Skeletal muscle cell (primary cell): Measurements from ENCODE around the gene MAPK7.

ENCODE experiments used
- DNase-seq: peaks from one replicate; pipeline ENCODE4 v3.0.0-alpha.2; 2010; ENCODE audit warnings: low read depth
- H3K4me3 ChIP-seq: 2 replicates; pipeline ENCODE4 v1.5.1; 2011; ENCODE audit warnings: low read depth, mild to moderate bottlenecking, control low read depth, low read length, moderate library complexity

Gene MAPK7

DNA sequence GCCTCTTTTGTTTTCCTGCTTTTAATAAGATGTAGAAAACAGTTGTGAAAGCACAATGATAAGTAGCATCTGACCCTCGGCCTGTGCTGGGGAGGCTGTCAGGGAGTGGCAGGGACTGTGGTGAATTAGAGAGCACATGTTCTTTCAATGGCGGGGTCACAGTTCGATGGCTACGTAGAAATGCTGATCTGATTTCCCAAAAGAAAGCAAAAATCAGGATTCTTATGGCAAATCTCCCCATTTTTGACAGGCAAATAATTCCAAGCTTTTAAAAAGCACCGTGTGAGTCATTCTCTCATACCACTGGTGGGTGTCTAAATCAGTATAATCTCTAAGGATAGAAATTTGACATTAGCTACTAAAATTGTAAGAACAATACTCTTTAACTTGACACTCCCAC lies 4.2 kb upstream of the MAPK7 start:
- H3K4me3 ChIP-seq, result no peak overlapping the region
- DNase-seq, result no peak

DNA sequence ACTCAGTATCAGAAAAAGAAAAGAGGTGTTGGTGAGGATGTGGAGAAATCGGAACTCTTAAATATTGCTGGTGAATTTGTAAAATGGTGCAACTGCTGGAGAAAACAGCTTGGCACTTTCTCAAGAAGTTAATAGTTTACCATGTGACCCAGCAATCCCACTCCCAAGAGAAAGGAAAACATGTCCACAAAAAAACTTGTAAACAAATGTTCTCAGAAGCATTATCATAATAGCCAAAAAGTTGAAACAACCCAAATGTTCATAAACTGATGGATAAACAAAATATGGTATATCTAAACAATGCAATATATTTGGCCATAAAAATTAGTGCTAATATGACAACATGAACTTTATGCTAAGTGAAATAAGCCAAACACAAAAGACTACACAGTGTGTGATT lies 2.6 kb upstream of the MAPK7 start:
- no peak for DNase-seq
- H3K4me3 ChIP-seq, result no peak overlapping the region

DNA sequence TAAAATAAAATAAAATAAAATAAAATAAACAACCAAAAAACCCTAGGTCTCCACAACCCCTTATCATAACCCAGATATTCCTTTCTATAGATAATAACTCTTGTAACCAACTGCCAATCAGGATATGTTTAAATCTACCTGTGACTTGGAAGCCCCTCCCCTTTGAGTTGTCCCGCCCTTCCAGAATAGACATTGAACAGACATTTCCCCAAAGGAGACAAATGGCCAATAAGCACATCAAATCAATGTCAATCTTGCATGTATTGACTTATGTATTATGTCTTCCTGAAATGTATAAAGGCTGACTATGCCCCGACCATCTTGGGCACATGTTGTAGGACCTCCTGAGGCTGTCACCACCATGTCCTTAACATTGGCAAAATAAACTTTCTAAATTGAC lies 1.5 kb upstream of the MAPK7 start:
- H3K4me3 ChIP-seq, result peak overlapping the region; percentile 80
- DNase-seq, result no peak

DNA sequence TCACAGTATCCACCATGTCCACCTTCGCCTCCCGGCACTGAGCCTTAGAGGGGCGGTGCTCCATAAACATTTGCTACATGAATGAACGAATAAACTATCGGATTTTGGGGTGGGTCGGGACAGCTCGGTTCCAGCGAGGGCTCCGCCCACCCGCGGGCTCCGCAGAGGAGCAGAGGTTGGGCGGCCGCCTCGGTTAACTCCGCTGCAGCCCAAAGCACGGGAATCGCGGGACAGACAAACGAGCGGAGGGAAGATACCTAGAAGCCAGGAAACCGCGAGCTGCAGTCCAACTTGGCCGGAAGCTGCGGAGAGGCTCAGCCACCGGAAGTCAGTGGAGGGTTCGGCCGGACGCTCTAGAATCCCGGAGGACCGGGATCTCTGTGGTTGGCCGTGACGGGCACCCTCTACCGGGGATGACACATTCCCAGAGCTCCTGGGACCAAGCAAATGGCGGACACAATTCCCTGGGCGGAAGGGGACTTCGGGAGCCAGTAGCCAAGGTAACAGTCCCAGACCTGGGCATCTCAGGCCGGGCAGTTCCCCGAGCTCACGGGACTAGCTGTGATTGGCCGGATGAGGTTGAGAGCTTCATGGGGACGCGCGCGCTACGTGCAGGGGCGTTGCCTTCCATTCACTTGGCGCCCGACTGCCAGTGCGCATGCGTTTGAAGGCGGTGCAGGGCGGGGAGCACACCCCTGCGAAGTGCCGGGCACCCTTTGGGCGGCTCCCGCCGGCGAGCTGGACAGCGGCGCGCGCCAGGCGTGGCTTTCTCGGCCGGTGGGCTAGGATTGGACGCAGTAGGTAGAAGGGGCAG lies 489 bp upstream of the MAPK7 start:
- H3K4me3 ChIP-seq, result peak overlapping the region; percentile 80
- DNase-seq, result peak; percentile 98

DNA sequence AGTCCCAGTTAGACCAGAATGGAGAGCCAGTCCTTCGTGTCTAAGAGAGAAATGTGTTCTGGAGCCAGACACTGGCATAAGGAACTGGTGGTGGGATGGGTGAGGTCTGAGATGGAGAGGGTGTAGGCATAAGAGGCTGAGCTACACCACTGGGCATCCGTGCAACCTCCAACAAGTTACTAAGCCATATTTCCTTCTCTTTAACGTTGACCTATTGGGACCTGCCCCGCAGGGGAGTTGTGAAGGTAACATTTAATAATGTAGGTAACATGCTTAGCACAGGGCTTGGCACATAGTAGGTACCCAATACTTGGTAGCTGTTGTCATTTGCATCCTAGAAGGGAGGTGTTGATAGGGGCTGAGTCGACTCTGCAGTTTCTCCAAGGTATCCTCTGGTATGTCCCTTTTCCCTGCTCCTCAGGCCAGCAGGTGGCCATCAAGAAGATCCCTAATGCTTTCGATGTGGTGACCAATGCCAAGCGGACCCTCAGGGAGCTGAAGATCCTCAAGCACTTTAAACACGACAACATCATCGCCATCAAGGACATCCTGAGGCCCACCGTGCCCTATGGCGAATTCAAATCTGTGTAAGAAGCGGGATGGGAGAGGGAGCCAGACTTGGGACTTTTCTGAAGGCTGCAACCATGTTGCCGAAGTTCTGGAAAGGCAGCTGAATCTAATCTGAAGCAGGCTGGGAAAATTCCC lies 1.2 kb downstream of the MAPK7 start:
- H3K4me3 ChIP-seq, result peak overlapping the region; percentile 80
- no peak for DNase-seq

DNA sequence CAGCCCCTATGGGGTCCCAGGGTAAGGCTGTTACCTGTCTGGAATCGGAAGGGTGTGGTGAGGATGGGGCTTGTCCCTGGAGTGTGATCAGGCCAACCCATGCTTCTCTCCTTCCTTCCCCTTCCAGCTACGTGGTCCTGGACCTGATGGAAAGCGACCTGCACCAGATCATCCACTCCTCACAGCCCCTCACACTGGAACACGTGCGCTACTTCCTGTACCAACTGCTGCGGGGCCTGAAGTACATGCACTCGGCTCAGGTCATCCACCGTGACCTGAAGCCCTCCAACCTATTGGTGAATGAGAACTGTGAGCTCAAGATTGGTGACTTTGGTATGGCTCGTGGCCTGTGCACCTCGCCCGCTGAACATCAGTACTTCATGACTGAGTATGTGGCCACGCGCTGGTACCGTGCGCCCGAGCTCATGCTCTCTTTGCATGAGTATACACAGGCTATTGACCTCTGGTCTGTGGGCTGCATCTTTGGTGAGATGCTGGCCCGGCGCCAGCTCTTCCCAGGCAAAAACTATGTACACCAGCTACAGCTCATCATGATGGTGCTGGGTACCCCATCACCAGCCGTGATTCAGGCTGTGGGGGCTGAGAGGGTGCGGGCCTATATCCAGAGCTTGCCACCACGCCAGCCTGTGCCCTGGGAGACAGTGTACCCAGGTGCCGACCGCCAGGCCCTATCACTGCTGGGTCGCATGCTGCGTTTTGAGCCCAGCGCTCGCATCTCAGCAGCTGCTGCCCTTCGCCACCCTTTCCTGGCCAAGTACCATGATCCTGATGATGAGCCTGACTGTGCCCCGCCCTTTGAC lies 2.4 kb downstream of the MAPK7 start:
- H3K4me3 ChIP-seq, result no peak overlapping the region

DNA sequence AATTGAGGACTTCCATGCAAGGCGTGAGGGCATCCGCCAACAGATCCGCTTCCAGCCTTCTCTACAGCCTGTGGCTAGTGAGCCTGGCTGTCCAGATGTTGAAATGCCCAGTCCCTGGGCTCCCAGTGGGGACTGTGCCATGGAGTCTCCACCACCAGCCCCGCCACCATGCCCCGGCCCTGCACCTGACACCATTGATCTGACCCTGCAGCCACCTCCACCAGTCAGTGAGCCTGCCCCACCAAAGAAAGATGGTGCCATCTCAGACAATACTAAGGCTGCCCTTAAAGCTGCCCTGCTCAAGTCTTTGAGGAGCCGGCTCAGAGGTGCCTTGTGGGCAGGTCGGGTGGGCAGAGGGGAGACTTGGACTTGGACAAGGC lies 3.1 kb downstream of the MAPK7 start:
- DNase-seq, result no peak
- no peak overlapping the region for H3K4me3 ChIP-seq

More for the DNA sequence above, 2.4 kb downstream of the MAPK7 start:
- DNase-seq, result no peak

DNA sequence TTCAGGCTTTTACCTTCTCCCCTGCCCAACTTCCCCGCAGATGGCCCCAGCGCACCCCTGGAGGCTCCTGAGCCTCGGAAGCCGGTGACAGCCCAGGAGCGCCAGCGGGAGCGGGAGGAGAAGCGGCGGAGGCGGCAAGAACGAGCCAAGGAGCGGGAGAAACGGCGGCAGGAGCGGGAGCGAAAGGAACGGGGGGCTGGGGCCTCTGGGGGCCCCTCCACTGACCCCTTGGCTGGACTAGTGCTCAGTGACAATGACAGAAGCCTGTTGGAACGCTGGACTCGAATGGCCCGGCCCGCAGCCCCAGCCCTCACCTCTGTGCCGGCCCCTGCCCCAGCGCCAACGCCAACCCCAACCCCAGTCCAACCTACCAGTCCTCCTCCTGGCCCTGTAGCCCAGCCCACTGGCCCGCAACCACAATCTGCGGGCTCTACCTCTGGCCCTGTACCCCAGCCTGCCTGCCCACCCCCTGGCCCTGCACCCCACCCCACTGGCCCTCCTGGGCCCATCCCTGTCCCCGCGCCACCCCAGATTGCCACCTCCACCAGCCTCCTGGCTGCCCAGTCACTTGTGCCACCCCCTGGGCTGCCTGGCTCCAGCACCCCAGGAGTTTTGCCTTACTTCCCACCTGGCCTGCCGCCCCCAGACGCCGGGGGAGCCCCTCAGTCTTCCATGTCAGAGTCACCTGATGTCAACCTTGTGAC lies 3.6 kb downstream of the MAPK7 start:
- no peak overlapping the region for H3K4me3 ChIP-seq
- no peak for DNase-seq

DNA sequence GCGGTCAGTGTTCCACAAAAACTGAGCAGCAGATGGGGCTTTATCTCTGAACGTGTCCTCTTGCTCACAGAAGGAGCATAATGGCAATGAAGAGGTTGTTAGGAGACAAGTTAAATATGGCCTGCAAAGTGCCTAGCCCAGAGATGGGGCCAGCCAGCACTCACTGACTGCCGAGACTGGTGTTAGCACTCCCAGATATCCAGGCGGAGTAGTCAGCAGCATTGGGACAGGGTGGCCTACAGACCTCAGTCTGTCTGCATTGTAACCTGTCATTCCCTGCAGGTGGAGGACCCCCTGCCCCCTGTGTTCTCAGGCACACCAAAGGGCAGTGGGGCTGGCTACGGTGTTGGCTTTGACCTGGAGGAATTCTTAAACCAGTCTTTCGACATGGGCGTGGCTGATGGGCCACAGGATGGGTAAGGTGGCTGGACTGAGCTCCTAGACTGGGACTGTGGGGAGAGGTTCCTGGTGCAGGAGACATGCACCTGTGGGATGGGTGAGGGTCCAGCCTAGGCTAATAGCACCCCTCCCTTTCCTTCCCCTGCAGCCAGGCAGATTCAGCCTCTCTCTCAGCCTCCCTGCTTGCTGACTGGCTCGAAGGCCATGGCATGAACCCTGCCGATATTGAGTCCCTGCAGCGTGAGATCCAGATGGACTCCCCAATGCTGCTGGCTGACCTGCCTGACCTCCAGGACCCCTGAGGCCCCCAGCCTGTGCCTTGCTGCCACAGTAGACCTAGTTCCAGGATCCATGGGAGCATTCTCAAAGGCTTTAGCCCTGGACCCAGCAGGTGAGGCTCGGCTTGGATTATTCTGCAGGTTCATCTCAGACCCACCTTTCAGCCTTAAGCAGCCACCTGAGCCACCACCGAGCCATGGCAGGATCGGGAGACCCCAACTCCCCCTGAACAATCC lies 4.5 kb downstream of the MAPK7 start:
- no peak overlapping the region for H3K4me3 ChIP-seq
- no peak for DNase-seq

DNA sequence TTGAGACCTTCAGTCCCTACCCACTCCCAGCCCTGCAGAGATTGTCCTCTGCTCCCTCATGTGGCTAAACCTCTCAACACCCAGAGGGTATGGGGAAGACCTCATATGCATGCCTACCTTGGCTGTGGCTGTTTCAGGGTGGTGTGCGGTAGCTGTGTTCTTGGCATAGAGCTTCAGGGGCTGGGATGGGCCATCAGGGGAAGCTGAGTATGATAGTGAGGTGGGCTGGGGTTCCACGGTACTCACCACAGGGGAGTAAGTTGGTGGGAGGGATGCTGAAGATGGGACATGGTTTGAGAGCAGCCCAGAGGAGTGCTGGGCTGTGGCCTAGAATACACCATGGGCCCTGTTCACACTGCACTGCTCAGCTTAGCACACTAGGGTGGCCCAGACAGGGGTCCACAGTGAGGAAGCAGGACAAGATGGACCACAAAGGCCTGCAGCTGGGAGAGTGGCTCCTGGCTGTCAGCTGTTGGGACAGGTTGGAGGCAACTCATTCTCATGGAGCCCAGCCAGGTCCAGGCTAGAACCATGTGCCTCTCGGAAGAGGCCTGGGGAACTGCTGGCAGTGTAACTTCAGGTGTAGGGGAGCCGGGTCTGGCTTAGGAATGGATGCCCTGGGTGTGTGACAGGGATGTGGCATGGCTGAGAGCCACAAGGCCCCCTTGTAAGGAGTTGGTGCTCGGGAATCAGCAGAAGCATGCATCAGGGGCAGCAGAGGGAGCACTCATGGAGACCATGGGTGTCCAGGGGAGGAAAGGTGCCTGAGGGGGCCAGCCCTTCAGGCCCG lies 5.6 kb downstream of the MAPK7 start:
- no peak for DNase-seq
- no peak overlapping the region for H3K4me3 ChIP-seq

DNA sequence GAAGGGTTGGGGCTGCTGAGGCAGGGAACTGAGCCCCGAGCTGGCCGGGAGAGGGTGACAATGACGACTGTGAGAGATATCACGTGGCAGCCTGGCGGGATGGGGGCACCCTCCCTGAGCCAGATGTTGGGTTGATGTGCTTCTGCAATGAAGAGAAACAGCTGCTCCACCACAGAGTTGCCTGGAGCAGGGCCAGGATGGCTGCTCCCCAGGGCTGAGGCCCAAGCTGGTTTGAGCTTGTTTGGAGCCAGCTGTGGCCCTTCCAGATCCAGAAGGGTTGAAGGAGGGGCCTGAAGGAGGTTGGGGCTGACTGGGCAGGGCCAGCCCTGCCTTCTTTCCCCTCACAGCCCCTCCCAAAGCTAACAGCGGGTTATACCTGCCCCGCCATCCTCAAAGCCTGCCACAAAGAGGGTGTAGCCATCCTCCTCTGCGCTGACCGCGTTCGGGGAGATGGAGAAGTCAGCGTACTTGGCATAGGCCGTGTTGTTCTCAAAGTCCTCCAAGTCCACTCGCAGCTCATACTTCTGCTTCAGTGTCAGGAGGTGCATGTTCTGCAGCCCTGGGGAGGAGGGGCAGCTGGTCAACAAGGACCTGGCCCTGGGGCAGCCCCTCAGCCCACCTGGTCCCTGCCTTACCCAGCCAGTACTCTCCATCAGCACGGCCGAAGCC lies 6.6 kb downstream of the MAPK7 start:
- H3K4me3 ChIP-seq, result no peak overlapping the region
- peak; percentile 88 for DNase-seq

DNA sequence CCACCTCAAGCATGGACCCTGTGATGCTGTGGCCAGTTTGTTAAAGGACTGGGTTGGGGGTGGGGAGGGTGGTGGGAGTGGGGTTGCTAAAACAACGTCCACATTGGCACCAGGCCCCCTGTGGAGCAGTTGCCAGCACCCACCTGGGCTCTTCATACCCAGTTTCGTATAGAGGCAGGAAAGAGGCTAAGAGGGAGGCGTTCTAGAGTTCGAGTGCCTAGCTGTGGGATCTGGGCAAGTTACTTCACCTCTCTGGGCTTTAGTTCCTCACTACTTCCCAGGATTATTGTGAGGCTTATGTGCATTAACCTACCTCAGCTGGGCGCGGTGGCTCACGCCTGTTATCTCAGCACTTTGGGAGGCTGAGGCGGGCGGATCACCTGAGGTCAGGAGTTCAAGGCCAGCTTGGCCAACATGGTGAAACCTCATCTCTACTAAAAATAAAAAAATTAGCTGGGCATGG lies 7.3 kb downstream of the MAPK7 start:
- DNase-seq, result no peak
- H3K4me3 ChIP-seq, result peak overlapping the region; percentile 49

DNA sequence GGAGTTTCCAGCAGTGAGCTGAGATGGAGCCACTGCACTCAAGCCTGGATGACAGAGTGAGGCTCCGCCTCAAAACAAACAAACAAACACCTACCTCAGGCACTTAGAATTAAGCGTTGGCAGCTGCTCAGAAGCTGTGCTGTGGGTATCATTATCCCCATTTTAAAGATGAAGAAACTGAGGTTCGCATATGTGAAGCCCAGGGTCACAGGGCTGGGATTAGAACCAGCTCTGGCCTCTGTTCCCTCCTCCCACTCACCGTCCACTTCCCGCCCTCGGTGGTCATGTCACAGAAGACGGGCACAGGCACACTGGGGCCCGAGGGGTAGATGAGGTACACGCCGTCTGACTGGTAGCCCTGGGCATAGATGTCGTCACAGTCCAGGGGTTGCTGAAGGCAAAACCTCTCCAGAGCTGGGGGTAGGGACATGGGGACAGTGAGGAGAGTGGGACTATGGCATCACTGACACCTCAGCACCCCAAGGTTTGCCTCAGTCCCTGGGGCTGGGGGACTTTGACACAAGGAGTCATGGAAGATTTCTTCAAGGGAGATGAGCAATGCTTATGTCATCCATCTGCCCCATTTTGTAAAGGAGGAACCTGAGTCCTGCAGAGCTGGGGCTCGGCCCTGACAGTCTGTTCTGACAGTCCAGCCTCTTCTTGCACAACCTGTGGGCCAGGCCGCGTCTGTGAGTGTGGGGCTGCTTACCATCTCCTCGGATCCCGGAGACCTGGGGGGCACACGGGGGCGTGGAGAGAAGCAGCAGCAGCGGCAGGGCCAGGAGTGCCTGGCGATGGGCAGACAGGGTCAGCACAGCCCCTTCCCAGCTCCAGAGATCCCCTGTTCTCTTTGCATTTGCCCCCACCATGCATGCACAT lies 8.0 kb downstream of the MAPK7 start:
- peak; percentile 92 for DNase-seq
- peak overlapping the region; percentile 49 for H3K4me3 ChIP-seq

DNA sequence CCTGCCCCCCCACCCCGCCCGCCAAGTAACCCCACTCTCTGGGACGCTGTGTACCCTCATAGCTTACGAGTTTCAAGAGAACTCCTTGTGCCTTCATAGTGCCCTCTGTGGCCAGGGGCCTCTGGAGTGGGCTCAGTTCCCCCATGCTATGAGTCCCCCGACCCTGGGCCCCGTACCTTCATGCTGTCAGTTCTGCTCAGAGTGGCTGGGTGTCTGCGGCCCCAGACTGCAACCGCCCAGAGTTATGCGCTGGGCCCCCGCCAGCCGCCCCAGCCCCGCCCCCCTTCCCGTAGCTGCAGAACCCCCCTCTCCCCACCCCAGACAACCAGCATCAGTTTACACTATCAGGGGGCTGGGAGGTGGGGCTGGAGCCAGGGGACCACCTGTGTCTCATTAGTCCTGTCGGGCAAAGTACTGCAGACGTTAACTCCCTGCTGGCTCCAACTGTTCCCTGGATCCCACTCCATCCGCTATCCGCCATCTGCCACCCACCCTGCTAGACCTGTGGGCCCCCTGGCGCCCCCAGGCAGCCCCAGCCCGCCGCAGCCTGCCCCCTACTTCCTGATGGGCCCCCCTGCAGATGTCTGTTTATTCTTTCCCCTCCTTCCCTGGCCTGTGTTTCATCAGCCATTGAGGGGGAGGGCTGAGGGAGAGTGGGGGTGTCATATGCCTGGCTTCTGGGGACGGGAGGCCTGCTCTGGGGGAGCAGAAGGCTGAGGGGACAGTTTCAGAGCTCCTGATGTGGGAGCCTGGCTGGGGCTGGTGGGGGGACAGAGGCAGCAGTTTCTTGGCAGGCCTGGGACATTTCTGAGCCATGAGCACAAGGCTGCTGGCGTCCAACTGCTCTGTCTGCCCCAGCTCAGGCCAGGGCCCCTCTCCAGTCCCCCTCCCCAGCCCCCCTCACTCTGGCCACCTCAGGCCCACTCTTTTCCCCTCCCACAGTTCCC lies 8.9 kb downstream of the MAPK7 start, which contains the start of gene MFAP4:
TSS of gene MFAP4 (minus strand) at position 217 of the 947 bp plus-strand sequence. CDS start at position 182, 35 bp downstream.
- DNase-seq, result peak; percentile 87

DNA sequence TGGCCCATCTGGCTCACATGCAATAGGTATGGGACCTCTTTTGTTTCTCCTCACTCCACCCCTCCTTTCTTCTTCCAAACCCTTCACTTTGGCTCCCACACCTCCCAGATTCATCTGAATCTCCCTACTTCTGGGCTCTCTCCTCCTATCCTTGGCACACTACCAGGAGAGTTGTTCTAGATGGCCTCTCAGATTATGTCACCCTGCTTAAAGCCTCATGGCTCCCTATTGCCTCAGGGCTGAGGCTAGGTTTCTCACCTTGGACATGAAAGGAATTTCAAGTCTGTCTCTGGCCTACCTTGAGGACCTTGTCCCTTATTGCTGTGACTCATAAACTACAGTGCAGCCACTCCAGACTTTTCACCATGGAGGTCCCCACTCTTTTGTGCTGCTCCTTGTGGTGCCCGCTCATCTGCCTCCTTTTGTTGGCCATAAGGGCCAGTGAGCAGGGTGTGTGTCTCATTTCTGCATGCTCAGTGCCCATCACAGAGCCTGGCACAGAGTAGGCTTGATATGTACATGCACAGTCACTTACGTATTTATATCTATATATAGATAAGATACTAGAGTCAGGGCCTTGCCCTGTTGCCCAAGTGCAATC lies 9.7 kb downstream of the MAPK7 start:
- H3K4me3 ChIP-seq, result no peak overlapping the region
- DNase-seq, result no peak

More for the DNA sequence above, 8.9 kb downstream of the MAPK7 start, which contains the start of gene MFAP4:
- peak within 1 kb of the TSS; percentile 49 for H3K4me3 ChIP-seq
